ENCODE results near the gene ERC2. TPM values are rescaled to one million over a fixed set of nuclear protein-coding genes. Genes with fewer than 3 reads are reported as not detected.

ERC2 gene
- total and polyA plus RNA-seq, 2 of the 8 experiments (the other 6 are each of a cell fraction or from before 2014, with no cell fraction given): 16.4 to 22.8 TPM

DNA sequence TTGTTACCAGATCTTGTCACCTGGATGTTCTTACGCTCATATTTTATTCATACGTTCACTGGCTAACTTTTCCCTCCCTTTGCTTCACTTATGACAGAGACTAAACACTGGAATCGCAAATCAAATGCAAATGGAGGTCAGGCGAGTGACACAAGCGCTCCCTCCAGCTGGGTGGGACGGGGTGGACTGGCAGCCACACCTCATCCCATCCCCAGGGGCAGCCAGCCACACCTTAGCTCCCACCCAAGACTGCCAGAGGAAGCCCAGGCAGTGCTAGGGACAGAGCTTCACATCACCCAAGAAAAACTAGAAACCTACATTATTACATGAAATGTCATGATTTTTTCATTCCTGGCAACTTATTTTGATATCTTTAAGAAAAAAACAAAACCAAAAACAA lies 366.2 kb downstream of the ERC2 start:
- no peaks in the 10 kb centered on the region for H3K9me3 ChIP-seq (ENCODE audit: insufficient read depth in 2 of 2, low read depth in 1 of 2, low read length in 1 of 2)
- H3K4me3 ChIP-seq (ENCODE audit: extremely low read depth in 1 of 4, insufficient read depth in 2 of 4, low read depth in 3 of 4, low read length in 4 of 4): no peak overlapping the region
- H3K23ac ChIP-seq (ENCODE audit: insufficient read length): no peak overlapping the region
- no peak for FAIRE-seq
- CTCF ChIA-PET (ENCODE audit: partially characterized antibody): interaction anchor here (0.8 to 0.9 kb wide), 2 partner anchors 60 to 142 kb away, joined by 3 to 5 read pairs; no protein-coding TSS in a partner anchor
- H3K79me2 ChIP-seq (ENCODE audit: control insufficient read depth in 1 of 2, insufficient read depth in 2 of 2, low read length in 2 of 2): no peaks in the 10 kb centered on the region
- peaks cover 3% of the 10 kb centered on the region; the same call in 1 of the 2 replicates for H3K79me1 ChIP-seq (ENCODE audit: low read depth, low read length)
- no peaks in the 10 kb centered on the region for H4K20me1 ChIP-seq (replicated peaks in 1 of 2; ENCODE audit: control insufficient read depth in 1 of 2, insufficient read depth in 2 of 2, low read length in 2 of 2)
- WGBS, 2 experiments (ENCODE audit: extremely low coverage in 1 of 2, insufficient coverage in 1 of 2, insufficient read length in 1 of 2, insufficient replicate concordance in 2 of 2, low coverage in 1 of 2, low lambda C conversion rate in 2 of 2, missing lambda C conversion rate in 1 of 2): 75% methylated on average over 6 of the region's 6 CpGs; no CpG with 5 or more reads in 1 of the 2 experiments
- POLR2A ChIA-PET (ENCODE audit: partially characterized antibody): interaction anchor here (0.9 kb wide), 1 partner anchor 9 kb away, joined by 3 read pairs; no protein-coding TSS in a partner anchor
- H4K5ac ChIP-seq (ENCODE audit: insufficient read length, low read depth, low read length): no peak overlapping the region
- H3K36me3 ChIP-seq (ENCODE audit: control insufficient read depth in 2 of 4, insufficient read depth in 4 of 4, low read length in 3 of 4): no peaks in the 10 kb centered on the region
- no peak overlapping the region for H3K56ac ChIP-seq (replicated peaks; ENCODE audit: insufficient read length, low read depth, low read length)
- H3K4me1 ChIP-seq (replicated peaks in 1 of 4; ENCODE audit: control insufficient read depth in 3 of 4, insufficient read depth in 4 of 4, low read length in 3 of 4): peaks cover 0 to 4% (median 2%) of the 10 kb centered on the region in 4 experiments; a peak in 3 of 7 replicates
- no peak overlapping the region for H3K14ac ChIP-seq (ENCODE audit: insufficient read length)
- H2AFZ ChIP-seq (ENCODE audit: low read length): no peak overlapping the region
- H4K8ac ChIP-seq (ENCODE audit: extremely low read depth, insufficient read depth, low read length): no peak overlapping the region
- H3K23me2 ChIP-seq (ENCODE audit: low read depth, low read length): no peaks in the 10 kb centered on the region
- H2BK5ac ChIP-seq (ENCODE audit: low read depth, low read length): no peak overlapping the region; the same call in 1 of the 2 replicates
- no peak overlapping the region for H2BK20ac ChIP-seq (ENCODE audit: low read length)
- H2BK120ac ChIP-seq (replicated peaks; ENCODE audit: low read depth, low read length): no peak overlapping the region
- peak overlapping the region; percentile 30 for H3K4ac ChIP-seq (replicated peaks; ENCODE audit: insufficient read length, low read depth, low read length)
- H3K18ac ChIP-seq (ENCODE audit: extremely low read depth, low read length): no peak overlapping the region
- no peak overlapping the region for H4K91ac ChIP-seq (replicated peaks; ENCODE audit: insufficient read length, low read length)
- no peak overlapping the region for H2AK5ac ChIP-seq (ENCODE audit: low read depth, low read length)
- no peak overlapping the region for H3K9ac ChIP-seq (replicated peaks in 1 of 4; ENCODE audit: extremely low read depth in 1 of 4, low read depth in 3 of 4, low read length in 3 of 4)
- H2BK15ac ChIP-seq (ENCODE audit: low read length): no peak overlapping the region; the same call in 1 of the 2 replicates
- H3K27me3 ChIP-seq (replicated peaks in 1 of 4; ENCODE audit: control insufficient read depth in 3 of 4, extremely low read depth in 1 of 4, insufficient read depth in 3 of 4, low read length in 3 of 4): peaks cover 0 to 2% (median 0%) of the 10 kb centered on the region in 4 experiments; a peak in 1 of 7 replicates
- DNase-seq (ENCODE audit: low read depth in 1 of 2, low spot score in 2 of 2): no peak
- no peak overlapping the region for H3K27ac ChIP-seq (ENCODE audit: low read depth, low read length)
- H2BK12ac ChIP-seq (ENCODE audit: low read depth, low read length): no peak overlapping the region
- no peak overlapping the region for H3K4me2 ChIP-seq (ENCODE audit: insufficient read depth in 1 of 2, low read depth in 2 of 2, low read length in 2 of 2)
- TF ChIP-seq ATF2 (IDR thresholded peaks at IDR 0.05; ENCODE audit: low read length) (no peak), POLR2A (IDR thresholded peaks at IDR 0.05; ENCODE audit: control extremely low read depth in 1 of 2, low read depth in 2 of 2, low read length in 2 of 2) (no peak), RXRA (IDR thresholded peaks at IDR 0.05; ENCODE audit: insufficient read depth, low read depth, low read length) (no peak), EP300 (IDR thresholded peaks at IDR 0.05; ENCODE audit: borderline replicate concordance in 1 of 2, low read depth in 2 of 2, low read length in 2 of 2) (no peak), HDAC2 (IDR thresholded peaks at IDR 0.05; ENCODE audit: borderline replicate concordance in 1 of 2, low read depth in 2 of 2, low read length in 2 of 2) (no peak), CBX8 (IDR thresholded peaks at IDR 0.05; ENCODE audit: borderline replicate concordance, low read depth, low read length) (no peak)

Data from H1 (cell line).